MG63 (cell line): ENCODE measurements around the gene STPG3. TPM values are rescaled to one million over a fixed set of nuclear protein-coding genes. Genes with fewer than 3 reads are reported as not detected.
A peak's percentile ranks its signal among the peaks of the same experiment; 100 is the strongest.

Source experiments
- DNase-seq: peaks from one replicate; pipeline ENCODE4 v3.0.0-alpha.2; 2020
- H3K27me3 ChIP-seq: fragments of 250-450 bp; sonication (Bioruptor Pico); 2 replicates; pipeline ENCODE4 v1.5.1; 2020; ENCODE audit warnings: mild to moderate bottlenecking, moderate library complexity
- H3K36me3 ChIP-seq: fragments of 250-450 bp; sonication (Bioruptor Pico); 2 replicates; pipeline ENCODE4 v1.5.1; 2020; ENCODE audit warnings: mild to moderate bottlenecking, moderate library complexity
- H3K4me3 ChIP-seq: fragments of 250-450 bp; sonication (Bioruptor Pico); 2 replicates; pipeline ENCODE4 v1.5.1; 2020; ENCODE audit warnings: mild to moderate bottlenecking, moderate library complexity
- H3K9me3 ChIP-seq: fragments of 250-450 bp; sonication (Bioruptor Pico); 2 replicates; pipeline ENCODE4 v1.5.1; 2020; ENCODE audit warnings: mild to moderate bottlenecking, moderate library complexity
- total RNA-seq: library from RNA; depleted of rRNA; stranded (reverse); fragments of >200 nt; shearing (Covaris generic); gene quantifications from 2 replicates; pipeline ENCODE4 v1.2.3, GENCODE V29; 2014; ENCODE audit warnings: low replicate concordance

The STPG3 gene
- total RNA-seq, 1 experiment from 2014 or later = not detected

DNA sequence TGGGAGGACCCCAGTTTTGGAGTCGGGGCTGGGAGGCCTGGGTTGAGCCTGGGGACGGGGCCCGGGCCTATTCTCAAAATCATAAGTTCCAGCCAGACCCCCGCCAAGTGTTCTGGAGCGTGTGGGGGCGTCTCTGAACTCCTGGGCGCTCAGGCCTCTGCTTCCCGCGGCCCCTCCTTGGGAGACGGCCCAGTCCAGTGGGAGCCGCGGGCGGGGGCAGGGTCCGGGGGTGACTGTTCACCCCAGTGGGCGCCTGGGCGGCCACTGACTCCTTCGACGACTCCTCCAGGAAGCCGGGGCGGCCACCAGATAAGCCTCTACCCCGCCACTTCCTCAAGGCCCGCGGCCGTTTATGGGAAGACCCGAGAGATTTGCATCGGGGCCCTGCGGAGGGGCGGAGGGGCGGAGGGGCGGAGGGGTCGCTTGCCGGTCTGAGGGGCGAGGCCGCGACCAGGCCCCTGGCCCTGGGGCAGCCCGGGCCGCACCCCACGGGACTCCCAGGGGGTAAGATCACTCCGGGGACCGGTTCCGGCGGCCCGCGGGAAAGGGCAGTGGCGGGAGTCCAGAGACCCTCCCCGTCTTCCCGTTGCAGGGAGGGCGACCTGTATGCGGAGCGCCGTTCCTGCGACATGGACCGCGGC lies 27.1 kb downstream of the STPG3 start:
- no peaks in the 10 kb centered on the region for H3K9me3 ChIP-seq
- DNase-seq = no peak
- H3K4me3 ChIP-seq = no peak overlapping the region
- H3K36me3 ChIP-seq = no peaks in the 10 kb centered on the region
- H3K27me3 ChIP-seq = no peaks in the 10 kb centered on the region

DNA sequence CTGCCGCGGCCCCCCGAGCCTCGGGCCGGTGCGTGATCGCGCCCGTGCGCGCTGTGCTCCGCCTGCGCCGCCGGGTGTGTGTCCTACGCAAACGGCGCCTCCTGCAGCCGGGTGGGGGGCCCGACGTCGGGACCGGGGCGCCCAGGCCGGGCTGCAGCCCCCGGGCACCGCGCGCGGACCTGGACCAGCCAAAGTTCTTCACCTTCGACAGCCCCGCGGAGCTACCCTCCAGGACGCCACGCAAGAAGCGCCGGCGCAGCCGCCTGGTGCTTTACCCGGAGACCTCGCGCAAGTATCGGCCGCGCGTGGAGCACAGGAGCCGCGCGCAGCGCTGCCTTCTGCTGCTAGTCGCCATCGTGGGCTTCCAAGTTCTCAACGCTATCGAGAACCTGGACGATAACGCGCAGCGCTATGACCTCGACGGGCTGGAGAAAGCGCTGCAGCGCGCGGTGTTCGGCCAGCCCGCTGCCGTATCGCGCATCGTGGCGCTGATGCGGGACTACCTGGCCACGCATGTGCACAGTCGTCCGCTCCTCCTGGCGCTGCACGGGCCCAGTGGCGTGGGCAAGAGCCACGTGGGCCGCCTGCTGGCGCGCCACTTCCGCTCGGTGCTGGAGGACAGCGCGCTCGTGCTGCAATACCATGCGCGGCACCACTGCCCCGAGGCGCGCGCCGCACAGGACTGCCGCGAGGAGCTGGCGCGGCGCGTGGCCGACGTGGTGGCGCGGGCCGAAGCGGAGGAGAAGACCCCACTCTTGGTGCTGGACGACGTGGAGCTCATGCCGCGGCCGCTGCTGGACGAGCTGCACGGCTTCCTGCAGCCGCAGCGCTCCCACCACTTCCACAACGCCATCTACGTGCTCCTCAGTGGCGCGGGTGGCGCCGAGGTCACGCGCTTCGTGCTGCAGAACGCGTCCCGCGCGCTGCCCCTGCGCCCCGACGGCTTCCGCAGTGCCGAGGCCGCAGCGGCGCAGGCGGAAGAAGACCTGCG lies 27.9 kb downstream of the STPG3 start:
- DNase-seq = no peak
- no peaks in the 10 kb centered on the region for H3K9me3 ChIP-seq
- H3K27me3 ChIP-seq = no peaks in the 10 kb centered on the region
- H3K36me3 ChIP-seq = no peaks in the 10 kb centered on the region
- no peak overlapping the region for H3K4me3 ChIP-seq

DNA sequence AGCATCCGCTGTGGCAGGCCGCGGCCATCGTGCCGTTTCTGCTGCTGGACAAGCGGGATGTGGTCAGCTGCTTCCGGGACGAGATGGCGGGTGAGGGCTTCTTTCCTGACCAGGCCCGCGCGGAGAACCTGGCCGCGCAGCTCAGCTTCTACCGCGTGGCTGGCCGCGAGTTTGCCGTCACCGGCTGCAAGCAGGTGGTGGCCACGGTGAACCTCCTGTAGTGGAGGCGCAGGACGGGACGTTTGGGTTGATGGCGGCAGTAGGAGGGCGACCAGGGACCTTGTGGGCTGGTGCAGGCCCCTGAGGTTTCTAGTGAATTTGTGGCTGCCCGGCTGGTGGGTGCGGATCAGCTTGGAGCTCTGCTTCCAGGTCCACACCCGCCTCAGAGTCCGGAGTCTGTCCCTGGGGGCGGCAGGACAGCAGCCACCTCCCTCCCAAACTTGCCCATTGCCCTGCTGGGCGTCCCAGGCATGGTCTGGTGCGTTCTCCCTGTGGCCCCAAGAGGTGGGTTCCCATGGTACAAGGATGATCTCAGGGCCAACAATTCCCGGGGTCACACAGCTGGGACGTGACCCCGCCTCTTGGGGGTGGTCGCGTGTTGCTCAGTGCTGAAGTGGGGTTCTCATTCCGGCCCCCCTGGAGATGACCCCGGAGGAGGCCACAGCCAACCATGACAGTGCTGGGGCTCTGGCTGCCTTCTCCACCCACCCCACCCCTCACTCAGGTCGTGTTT lies 28.8 kb downstream of the STPG3 start:
- DNase-seq = no peak
- Histone ChIP-seq H3K36me3 (no peaks in the 10 kb centered on the region), H3K4me3 (no peak overlapping the region), H3K9me3 (no peaks in the 10 kb centered on the region), H3K27me3 (no peaks in the 10 kb centered on the region)

DNA sequence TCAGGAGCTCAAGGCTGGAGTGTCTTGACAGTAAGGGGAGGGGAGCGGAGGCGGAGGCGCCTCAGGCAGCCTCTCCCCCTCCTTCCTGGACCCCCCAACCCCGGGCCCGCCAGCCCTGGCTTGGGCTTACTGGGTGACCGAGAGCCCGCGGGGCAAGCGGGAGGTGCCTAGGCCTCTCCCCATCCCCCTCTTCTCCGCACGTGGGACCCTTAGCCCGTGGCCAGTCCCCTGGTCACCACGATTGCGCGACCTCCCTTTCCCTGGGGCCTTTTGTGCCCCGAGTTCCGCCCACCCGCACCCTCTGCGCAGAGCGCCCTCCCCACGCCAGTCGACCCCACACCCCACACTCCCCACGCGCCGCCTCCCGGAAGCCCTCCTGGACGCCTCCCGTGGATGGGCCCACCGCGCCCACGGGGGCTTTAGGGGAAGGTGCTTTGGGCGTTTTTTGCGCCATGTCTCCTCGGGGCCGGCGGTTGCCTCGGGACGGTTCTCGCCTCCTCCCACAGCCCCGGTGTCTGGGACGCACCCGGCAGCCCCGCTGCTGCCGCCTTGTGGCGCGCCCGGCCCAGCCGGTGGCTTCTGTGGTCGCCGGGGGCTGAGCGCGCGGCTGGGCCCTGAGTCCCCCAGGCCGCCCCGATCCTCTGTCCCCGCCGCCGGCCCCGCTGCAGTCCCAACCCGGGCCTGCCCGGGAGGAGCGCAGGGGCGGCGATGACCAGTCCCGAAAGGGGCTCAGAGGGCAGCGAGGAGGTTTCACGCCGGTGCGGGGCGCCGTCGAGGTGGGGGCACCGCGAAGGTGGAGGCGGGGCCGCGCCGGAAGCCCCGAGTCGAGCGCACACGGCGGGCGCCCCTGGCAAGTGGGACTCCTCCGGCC lies 29.6 kb downstream of the STPG3 start:
- Histone ChIP-seq H3K4me3 (no peak overlapping the region), H3K9me3 (no peaks in the 10 kb centered on the region), H3K36me3 (no peaks in the 10 kb centered on the region), H3K27me3 (no peaks in the 10 kb centered on the region)
- no peak for DNase-seq

DNA sequence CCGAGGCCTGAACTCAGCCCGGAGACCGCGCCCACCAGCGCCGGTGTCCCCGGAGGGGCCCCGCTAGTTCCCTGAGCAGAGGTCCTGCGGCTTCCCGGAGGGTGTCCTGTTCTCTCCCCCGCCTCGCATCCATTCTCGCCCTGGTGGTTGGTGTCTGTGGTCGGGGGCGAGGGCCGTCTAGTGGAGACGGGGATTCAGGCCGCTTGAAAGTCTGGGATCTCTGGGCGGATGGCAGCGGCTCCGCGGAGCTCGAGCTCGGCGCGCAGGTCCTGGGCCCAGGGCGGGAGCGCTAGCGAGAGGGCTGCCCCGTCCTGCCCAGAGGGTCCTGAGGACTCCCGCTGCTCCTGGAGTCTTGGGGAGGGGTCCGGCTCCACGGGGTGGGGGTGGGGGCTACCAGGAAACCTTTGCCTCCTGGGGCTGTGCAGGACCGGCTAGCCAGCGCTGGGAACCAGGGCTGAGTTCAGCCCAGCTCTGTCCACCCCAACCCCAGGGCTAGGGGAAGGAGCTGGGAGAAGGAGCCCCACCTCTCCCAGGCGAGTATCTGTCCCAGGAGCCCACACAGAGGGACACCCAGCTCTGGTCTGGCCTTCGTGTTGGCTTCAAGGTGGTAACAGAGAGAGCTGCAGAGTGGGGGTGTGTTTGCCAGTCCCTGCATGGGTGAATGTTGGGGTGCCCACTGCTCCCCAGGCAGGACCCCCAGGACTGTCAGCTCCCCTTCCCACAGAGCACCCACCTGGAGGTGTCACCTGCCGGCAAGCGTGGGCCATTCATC lies 30.4 kb downstream of the STPG3 start:
- no peaks in the 10 kb centered on the region for H3K36me3 ChIP-seq
- DNase-seq = no peak
- no peaks in the 10 kb centered on the region for H3K9me3 ChIP-seq
- no peak overlapping the region for H3K4me3 ChIP-seq
- no peaks in the 10 kb centered on the region for H3K27me3 ChIP-seq

DNA sequence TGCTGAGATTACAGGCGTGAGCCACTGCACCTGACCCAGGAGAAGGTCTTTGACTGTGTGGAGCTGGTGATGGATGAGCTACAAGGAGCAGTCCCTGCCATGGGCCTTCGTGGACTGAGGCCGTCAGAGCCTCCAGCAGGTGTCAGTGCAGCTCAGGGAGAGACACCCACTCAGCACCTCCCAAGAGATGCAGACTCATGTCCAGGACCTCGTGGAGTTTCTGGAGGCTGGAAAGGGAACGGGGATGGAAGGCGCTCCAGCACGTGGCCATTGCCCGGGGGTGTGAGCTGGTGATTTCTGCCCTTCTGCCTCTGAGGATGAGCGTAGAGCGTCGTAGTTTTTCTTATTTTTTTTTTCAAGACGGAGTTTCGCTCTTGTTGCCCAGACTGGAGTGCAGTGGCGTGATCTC lies 35.9 kb downstream of the STPG3 start:
- no peaks in the 10 kb centered on the region for H3K27me3 ChIP-seq

DNA sequence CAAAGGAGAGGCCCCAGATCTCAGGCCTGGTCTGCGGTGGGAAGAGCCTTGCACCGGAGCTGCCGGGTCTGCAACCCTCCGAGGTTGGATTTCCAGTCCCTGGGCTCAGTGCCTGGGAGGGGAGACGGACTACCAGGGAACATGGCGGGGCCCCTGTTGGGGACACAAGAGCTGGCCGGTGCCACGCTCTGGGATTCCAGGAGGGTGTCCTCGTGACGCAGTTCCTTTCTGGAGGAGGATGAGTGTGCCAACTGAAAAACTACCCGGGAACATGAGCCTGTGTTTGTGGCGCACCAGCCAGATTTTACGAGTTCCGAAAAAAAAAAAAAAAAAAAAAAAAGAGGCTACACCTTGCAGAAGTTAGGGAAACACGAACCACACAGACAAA lies 42.0 kb downstream of the STPG3 start:
- H3K9me3 ChIP-seq = no peaks in the 10 kb centered on the region
- no peaks in the 10 kb centered on the region for H3K36me3 ChIP-seq
- no peak overlapping the region for H3K4me3 ChIP-seq
- DNase-seq = no peak
- H3K27me3 ChIP-seq = no peaks in the 10 kb centered on the region

More for the DNA sequence above, 35.9 kb downstream of the STPG3 start:
- no peaks in the 10 kb centered on the region for H3K9me3 ChIP-seq
- H3K4me3 ChIP-seq = no peak overlapping the region
- H3K36me3 ChIP-seq = no peaks in the 10 kb centered on the region
- peak; percentile 61 for DNase-seq

DNA sequence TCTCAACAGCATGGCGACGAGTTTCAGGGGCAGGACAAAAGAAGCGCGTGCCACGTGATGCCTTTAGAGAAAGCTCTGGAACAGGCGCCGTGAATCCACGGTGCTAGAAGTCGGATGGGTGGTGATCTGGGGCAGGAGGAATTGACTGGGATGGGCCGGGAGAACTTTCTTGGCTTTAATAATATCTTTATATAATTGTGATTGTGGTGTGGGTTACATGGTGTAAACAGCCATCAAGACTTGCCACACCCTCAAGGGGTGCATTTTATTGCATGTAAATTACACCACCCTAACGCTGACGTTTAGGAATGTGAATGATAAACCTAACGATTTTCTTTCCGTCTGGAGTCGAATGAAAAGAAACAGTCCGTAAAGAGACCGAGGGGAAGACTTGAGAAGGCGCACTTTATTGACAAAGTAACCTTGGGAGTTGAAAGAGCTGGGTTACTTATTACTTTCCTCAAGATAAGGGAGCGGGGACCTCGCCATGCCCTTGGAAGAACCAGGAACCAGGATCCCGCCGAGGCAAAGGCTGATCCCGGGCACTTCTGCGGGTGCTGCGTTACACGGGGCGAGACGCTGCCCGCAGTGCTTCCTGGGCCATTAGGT lies 42.5 kb downstream of the STPG3 start:
- no peaks in the 10 kb centered on the region for H3K27me3 ChIP-seq
- DNase-seq = no peak
- no peaks in the 10 kb centered on the region for H3K36me3 ChIP-seq
- no peak overlapping the region for H3K4me3 ChIP-seq
- no peaks in the 10 kb centered on the region for H3K9me3 ChIP-seq

DNA sequence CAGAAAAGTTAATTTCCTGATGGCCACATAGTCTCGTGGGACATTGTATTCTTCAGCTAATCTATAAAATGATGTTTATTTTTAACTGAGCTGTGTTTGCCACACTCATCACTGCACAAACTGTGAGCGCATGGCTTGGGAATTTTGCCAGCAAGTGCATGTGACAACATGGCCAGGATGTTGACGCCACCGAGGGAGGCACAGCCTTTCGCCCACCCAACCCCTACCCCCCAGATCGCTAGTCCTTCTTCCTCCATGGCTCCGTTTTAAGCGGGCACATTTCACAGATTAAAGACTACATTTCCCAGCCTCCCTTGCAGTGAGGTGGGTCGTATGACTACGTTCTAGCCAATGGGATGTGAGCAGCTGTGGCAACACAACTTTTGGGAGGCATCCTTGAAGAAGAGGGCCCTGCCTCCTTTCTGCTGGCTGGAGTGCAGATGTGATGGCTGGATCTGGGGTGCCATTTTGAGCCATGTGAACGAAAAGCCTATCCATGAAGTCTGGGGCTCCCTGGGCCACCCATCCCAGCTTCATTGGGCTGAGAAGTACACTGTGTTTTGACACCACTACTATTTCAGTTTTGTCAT lies 43.1 kb downstream of the STPG3 start:
- DNase-seq = peak; percentile 36

DNA sequence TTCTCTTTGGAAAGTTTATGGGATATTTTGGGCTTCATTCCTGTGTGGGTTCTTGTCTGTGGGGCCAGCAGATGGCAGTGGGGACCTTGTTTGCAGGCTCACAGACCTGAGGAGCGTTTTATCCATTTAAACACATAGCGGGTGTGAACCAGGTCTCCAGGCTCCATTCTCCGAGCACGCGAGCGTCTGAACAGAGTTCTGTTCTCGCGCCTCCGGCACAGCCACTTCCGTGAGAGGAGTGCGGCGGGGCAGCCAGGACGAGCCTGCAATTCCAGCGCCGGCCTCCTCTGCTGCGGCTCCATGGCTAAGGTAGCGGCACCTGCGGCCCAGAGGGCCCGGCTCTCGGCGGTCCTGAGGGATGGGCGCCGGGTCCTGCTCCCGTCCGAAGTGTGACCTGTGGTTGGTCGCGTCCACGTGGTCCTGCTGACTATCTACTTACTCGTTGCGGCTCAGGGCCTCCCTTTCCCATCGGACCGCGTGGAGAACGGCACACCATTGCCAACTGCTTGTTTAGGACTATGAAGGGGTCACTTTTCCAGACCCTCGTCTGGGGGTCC lies 43.7 kb downstream of the STPG3 start:
- no peak overlapping the region for H3K4me3 ChIP-seq

More for the DNA sequence above, 43.1 kb downstream of the STPG3 start:
- Histone ChIP-seq H3K36me3 (no peaks in the 10 kb centered on the region), H3K4me3 (no peak overlapping the region), H3K27me3 (no peaks in the 10 kb centered on the region), H3K9me3 (no peaks in the 10 kb centered on the region)

DNA sequence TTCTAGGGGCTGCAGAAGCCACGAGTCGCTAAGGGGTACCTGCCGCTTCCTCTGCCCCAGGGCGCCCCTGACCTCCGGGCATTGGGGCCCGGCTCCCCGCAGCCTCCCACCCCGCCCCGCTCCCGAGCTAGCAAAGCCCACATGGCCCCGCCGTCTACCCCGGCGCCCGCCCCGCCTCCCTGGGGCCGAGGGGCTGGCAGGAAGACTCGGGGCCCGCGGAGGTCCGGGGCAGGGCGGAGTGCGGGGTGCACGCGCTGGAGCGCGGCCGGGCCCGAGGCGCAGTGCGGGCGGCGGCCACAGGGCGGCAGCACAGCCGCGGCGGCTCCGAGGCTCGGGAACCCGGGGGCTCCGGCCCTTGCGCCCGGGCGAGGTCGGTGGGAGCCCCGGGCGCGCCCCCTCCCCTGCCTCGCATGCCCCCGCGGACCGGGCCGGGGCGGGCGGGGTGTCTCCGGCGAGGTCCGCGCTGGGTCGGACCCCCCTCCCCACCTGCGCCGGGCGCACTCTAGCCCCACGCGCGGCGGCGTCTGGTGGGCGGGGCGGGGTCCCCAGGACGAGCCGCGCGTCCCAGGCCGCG lies 44.2 kb downstream of the STPG3 start:
- DNase-seq = peak; percentile 37
- no peaks in the 10 kb centered on the region for H3K36me3 ChIP-seq
- peaks cover 5% of the 10 kb centered on the region for H3K27me3 ChIP-seq
- no peak overlapping the region for H3K4me3 ChIP-seq
- H3K9me3 ChIP-seq = no peaks in the 10 kb centered on the region

More for the DNA sequence above, 43.7 kb downstream of the STPG3 start:
- Histone ChIP-seq H3K36me3 (no peaks in the 10 kb centered on the region), H3K9me3 (no peaks in the 10 kb centered on the region), H3K27me3 (no peaks in the 10 kb centered on the region; the same call in 1 of the 2 replicates)
- no peak for DNase-seq

DNA sequence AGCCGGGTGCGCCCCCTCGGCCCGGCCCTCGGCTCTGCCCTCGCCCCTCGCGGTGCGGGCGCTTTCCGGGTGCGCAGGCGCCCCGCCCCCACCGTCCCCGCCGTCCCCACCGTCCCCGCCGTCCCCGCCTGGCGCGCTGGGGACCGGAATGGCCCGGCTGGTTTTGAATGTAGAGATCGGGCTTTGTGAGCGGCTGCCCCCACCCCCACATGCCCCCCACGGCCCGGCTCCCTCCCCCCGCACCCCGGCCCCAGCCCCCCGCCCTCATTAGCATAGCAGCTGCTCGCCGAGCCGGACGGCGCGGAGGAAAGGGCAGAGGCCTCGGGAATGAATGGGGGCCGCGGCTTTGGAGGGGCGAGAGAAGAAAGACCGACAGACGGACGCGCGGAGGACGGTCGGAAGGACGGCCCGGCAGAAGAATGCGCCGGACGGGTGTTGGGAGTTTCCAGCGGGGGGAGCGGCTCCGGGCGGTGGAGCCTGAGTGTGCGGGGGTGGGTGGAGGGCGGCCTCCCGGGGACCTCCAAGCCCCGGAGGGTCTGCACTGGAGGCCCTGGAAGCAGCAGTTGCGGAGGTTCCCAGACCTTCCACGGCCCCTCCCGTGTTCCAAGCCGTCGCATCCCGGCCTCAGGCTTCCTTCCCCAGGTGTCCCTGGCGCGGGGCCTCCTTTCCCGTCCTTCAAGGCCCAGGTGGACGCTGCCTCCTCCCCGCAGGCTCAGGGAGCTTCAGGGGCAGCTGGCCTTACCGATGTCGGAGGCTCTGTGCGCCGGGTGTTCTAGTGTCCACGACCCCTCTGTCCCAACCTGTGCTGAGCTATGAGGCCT lies 45.0 kb downstream of the STPG3 start:
- Histone ChIP-seq H3K36me3 (no peaks in the 10 kb centered on the region), H3K27me3 (peaks cover 7% of the 10 kb centered on the region), H3K4me3 (no peak overlapping the region), H3K9me3 (no peaks in the 10 kb centered on the region)
- DNase-seq = no peak

DNA sequence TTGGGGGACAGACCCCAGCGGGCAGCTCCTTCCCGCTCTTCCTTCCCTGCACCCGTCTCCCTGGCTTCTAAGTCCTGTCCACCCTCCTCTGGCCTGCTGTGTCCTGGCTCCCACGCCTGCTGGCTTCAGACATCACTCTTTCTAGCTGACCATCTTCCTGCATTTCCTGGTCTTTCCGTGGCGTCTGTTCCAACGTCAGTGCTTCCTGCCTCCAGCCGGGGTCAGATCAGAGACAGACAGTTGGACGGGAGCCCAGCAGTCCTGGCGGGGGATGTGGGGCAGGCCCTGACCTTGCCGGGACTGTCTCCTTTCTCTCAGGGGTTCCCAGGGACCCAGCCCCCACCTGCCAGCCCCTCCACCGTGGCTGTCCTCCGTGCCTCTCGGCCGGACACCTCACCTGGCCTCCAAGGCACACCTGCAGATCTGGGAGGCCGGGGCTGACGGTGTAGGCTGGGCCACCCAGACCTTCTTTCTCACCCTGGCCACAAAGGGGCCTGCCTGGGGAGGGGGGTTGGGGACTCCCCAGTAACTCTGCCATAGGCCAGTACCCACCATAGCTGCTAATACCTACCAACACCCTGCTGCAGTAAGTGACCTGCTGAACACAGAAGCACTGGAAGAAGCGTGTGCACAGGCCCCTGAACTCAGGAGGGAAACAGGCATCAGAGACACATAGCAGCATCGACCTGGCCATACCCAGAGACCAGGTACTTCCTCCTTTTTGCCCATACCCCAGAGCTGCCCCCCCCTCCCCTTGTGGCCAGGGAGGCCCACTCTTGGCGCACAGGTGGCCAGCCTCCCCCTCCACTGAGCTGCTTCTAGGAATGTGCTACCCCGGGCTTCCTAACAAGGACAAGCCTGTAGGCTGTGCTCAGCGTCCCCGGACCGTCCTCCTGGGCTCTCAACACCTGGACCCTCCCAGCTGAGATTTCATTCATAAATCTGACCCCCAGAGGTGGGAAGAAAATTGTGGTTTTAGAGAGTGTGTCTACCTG lies 45.9 kb downstream of the STPG3 start:
- Histone ChIP-seq H3K36me3 (no peaks in the 10 kb centered on the region), H3K27me3 (peaks cover 7% of the 10 kb centered on the region), H3K9me3 (no peaks in the 10 kb centered on the region), H3K4me3 (no peak overlapping the region)
- no peak for DNase-seq
